HepG2 (cell line): ENCODE measurements around the gene IPPK. TPM values are rescaled to one million over a fixed set of nuclear protein-coding genes. Genes with fewer than 3 reads are reported as not detected.

Experiments
- ATAC-seq: fragments of 200-7000 bp; cut with Tn5 transposase; 3 replicates; pipeline ENCODE4 v1.9.1; 2020; ENCODE audit warnings: mild to moderate bottlenecking, moderate library complexity
- BruUV-seq: library from RNA; stranded (reverse); fragments of 400-500 nt; replicated peaks from 2 replicates; lab custom pipeline; 2021; lab: Mats Ljungman, UMichigan
- CTCF ChIA-PET: fragments of 300-600 bp; formaldehyde crosslinking; extraction: SDS; loops from one replicate; lab custom pipeline; 2021; ENCODE audit warnings: low total read pairs, inconsistent platforms, low intra/inter-chr PET ratio; lab: Yijun Ruan, JAX
- POLR2A ChIA-PET: fragments of 350-600 bp; sonication (Branson Sonifier 250); formaldehyde crosslinking; loops from one replicate; lab custom pipeline; 2020; ENCODE audit warnings: antibody characterized with exemption, inconsistent platforms; lab: Yijun Ruan, JAX
- DNase-seq: peaks from one replicate; pipeline ENCODE4 v3.0.0-alpha.2; 2015; ENCODE audit warnings: low spot score
- FAIRE-seq: peaks from 3 replicates; lab custom pipeline; 2011; peaks lifted over from hg19 to GRCh38; lab: Jason Lieb, UNC
- H2AFZ ChIP-seq: one replicate; pipeline ENCODE4 v1.6.1; 2011; ENCODE audit warnings: low read length, inconsistent platforms
- H3K27ac ChIP-seq: fragments of 300-600 bp; 3 replicates; pipeline ENCODE4 v1.8.0; 2011; ENCODE audit warnings: mixed run types, mild to moderate bottlenecking, mixed read lengths, low read length, inconsistent platforms; ENCODE audit not compliant: insufficient read depth; ENCODE audit errors: extremely low read length
- H3K27me3 ChIP-seq, 2 experiments: fragments of 200-600 bp in 1 of 2; 2 replicates in 1 of 2; 3 replicates in 1 of 2; pipeline versions ENCODE4 v1.6.0 to v1.8.0; 2011; ENCODE audit warnings: low read length in 2 of 2, mild to moderate bottlenecking in 2 of 2, moderate library complexity in 2 of 2, inconsistent platforms in 1 of 2; ENCODE audit not compliant: insufficient read depth in 2 of 2, control insufficient read depth in 1 of 2
- H3K36me3 ChIP-seq, 2 experiments: fragments of 200-600 bp in 1 of 2; replicated peaks in 1 of 2; 2 replicates in 1 of 2; 3 replicates in 1 of 2; pipeline versions ENCODE4 v1.5.1 to v1.8.0; 2011; ENCODE audit warnings: low read length in 2 of 2, inconsistent platforms in 1 of 2; ENCODE audit not compliant: insufficient read depth in 2 of 2, control insufficient read depth in 1 of 2
- H3K4me1 ChIP-seq: 2 replicates; pipeline ENCODE4 v1.5.1; 2012; ENCODE audit warnings: low read length, inconsistent platforms; ENCODE audit not compliant: insufficient read depth
- H3K4me2 ChIP-seq: 2 replicates; pipeline ENCODE4 v1.6.0; 2011; ENCODE audit warnings: low read depth, low read length, inconsistent platforms
- H3K4me3 ChIP-seq, 3 experiments: fragments of 200-600 bp in 1 of 3; sonication (generic), shearing (Covaris generic) in 1 of 3; replicated peaks in 1 of 3; 2 replicates each; pipeline ENCODE4 v1.5.1; 2011 to 2016; ENCODE audit warnings: low read length in 3 of 3, inconsistent platforms in 2 of 3, low read depth in 2 of 3, mild to moderate bottlenecking in 2 of 3, control low read depth in 1 of 3, mixed read lengths in 1 of 3; ENCODE audit not compliant: insufficient read depth in 1 of 3
- H3K79me2 ChIP-seq: one replicate; pipeline ENCODE4 v1.6.1; 2011; ENCODE audit warnings: low read length, inconsistent platforms; ENCODE audit not compliant: insufficient read depth
- H3K9ac ChIP-seq: 2 replicates; pipeline ENCODE4 v1.6.0; 2011; ENCODE audit warnings: mild to moderate bottlenecking, low read depth, low read length, inconsistent platforms; ENCODE audit not compliant: insufficient read depth
- H3K9me3 ChIP-seq: 2 replicates; pipeline ENCODE4 v1.5.1; 2012; ENCODE audit warnings: mild to moderate bottlenecking, low read length
- H4K20me1 ChIP-seq: 2 replicates; pipeline ENCODE4 v1.6.0; 2011; ENCODE audit warnings: inconsistent platforms, mild to moderate bottlenecking, low read length, moderate library complexity; ENCODE audit not compliant: insufficient read depth
- LCORL ChIP-seq, 2 experiments: fragments of 450-650 bp in 1 of 2; sonication (generic) in 1 of 2; formaldehyde crosslinking in 1 of 2; IDR thresholded peaks; 2 replicates each; pipeline versions ENCODE4 v1.5.0 to v1.6.1; 2017 to 2020; ENCODE audit warnings: antibody characterized with exemption in 1 of 2, missing genetic modification reagents in 1 of 2
- MAFK ChIP-seq, 2 experiments: IDR thresholded peaks in 1 of 2; conservative IDR thresholded peaks in 1 of 2; 2 replicates each; pipeline ENCODE4 v1.6.1; 2011; ENCODE audit warnings: improper control_type of control experiment in 2 of 2, low read length in 2 of 2
- POLR2A ChIP-seq, 2 experiments: IDR thresholded peaks; 2 replicates each; pipeline ENCODE4 v1.6.1; 2011; ENCODE audit warnings: low read depth in 2 of 2, low read length in 2 of 2, mild to moderate bottlenecking in 1 of 2, moderate library complexity in 1 of 2; ENCODE audit not compliant: insufficient read depth in 1 of 2
- RAD21 ChIP-seq: fragments of 450-650 bp; formaldehyde crosslinking; IDR thresholded peaks from 2 replicates; pipeline ENCODE4 v1.5.0; 2020; ENCODE audit warnings: mild to moderate bottlenecking
- ZNF44 ChIP-seq: sonication (generic); formaldehyde crosslinking; IDR thresholded peaks from 2 replicates; pipeline ENCODE4 v1.5.1; 2020; ENCODE audit warnings: mild to moderate bottlenecking, missing genetic modification reagents
- WGBS: methylation state at CpG from one replicate; pipeline ENCODE4 v1.1.6; 2017; ENCODE audit warnings: low lambda C conversion rate; 5-methylcytosine and 5-hydroxymethylcytosine counted together
- in situ Hi-C: cut with HindIII; loops from 2 replicates; pipeline ENCODE4 v1.10.0; 2017; ENCODE audit warnings: low pct_unique_long_range_greater_than_20kb; ENCODE audit not compliant: extremely low pct_ligation_motif_present
- intact Hi-C: fragments of 100-400 bp; cut with micrococcal nuclease; formaldehyde crosslinking; loops from one replicate; pipeline ENCODE4 v1.10.0; 2022; ENCODE audit not compliant: unreplicated experiment
- polyA plus RNA-seq, 8 experiments: library from polyadenylated mRNA; depleted of rRNA in 3 of 8; stranded (reverse) in 7 of 8; unstranded in 1 of 8; fragments of >200 nt; fragmentation: Illumina TruSeq in 4 of 8; extraction: Trizol in 4 of 8; gene quantifications; 2 replicates each; pipeline versions ENCODE4 v1.2.1 to v1.2.3, GENCODE V29; 2011 to 2016; ENCODE audit warnings: low read depth in 4 of 8, missing spikeins in 1 of 8, mixed read lengths in 1 of 8; ENCODE audit not compliant: insufficient read depth in 1 of 8
- total RNA-seq, 5 experiments: library from RNA; depleted of rRNA; stranded (reverse); fragments of >200 nt; fragmentation: Illumina TruSeq; extraction: Trizol; gene quantifications; 2 replicates each; pipeline ENCODE4 v1.2.3, GENCODE V29; 2016; ENCODE audit warnings: low read depth in 1 of 5

Gene IPPK
- total and polyA plus RNA-seq, 2 of the 13 experiments (the other 11 are each of a cell fraction or from before 2014, with no cell fraction given) = 9.9 to 14.1 TPM

DNA sequence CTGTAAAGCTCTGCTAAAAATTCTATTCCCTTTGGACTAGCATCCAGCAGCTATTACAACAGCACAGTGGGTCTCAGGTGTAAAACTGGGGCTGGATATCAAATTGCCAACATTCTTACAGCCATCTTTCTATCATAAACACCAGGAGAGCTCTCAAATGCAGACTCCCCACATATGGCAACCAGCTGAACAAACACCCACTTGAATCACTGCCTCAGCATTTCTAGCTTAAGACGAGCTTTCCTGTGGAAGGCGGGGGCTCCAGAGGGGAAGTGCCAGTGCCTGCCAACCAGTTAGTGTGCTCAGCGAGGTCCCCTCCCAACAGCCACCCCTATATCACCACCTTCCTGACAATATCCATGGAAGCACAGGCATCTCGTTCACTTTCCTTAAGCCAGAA, 62.2 kb downstream of the IPPK start:
- 80% methylated on average over 1 of the region's 4 CpGs for WGBS
- H3K36me3 ChIP-seq = 0 out of 5 replicates have a peak, but pooled peaks cover 0 to 6% of the 10 kb centered on the region in 2 experiments
- ChIA-PET POLR2A (interaction anchor here (1.4 kb wide), 1 partner anchor 9 kb away, joined by 5 read pairs; no protein-coding TSS in a partner anchor), CTCF (no interaction called here)
- FAIRE-seq = no peak
- H2AFZ ChIP-seq = no peak overlapping the region
- intact Hi-C loops (no loop called here), in situ Hi-C loops (no loop called here)
- no peak overlapping the region for H3K4me3 ChIP-seq
- no peaks in the 10 kb centered on the region for H4K20me1 ChIP-seq
- H3K79me2 ChIP-seq = no peaks in the 10 kb centered on the region
- H3K27ac ChIP-seq = no peak overlapping the region
- BruUV-seq = no TSS peak
- no peaks in the 10 kb centered on the region for H3K27me3 ChIP-seq
- H3K4me2 ChIP-seq = no peak overlapping the region
- no peak for ATAC-seq
- DNase-seq = no peak
- no peak overlapping the region for H3K9ac ChIP-seq
- peaks cover 37% of the 10 kb centered on the region for H3K4me1 ChIP-seq
- H3K9me3 ChIP-seq = no peaks in the 10 kb centered on the region
- TF ChIP-seq POLR2A (IDR thresholded peaks at IDR 0.05; ENCODE audit: insufficient read depth in 1 of 2, low read depth in 2 of 2, low read length in 2 of 2) = no peak
- TF ChIP-seq MAFK (conservative IDR thresholded peaks at IDR 0.05 in 1 of 2, IDR thresholded peaks at IDR 0.05 in 1 of 2; ENCODE audit: low read length in 2 of 2) = 0 out of 4 replicates have a peak, but pooled peaks of 1 of the 2 experiments have one; percentile 4
- TF ChIP-seq ZNF44 (CRISPR knock-in tag) = no peak
- TF ChIP-seq, all 625 proteins: peak for 1

DNA sequence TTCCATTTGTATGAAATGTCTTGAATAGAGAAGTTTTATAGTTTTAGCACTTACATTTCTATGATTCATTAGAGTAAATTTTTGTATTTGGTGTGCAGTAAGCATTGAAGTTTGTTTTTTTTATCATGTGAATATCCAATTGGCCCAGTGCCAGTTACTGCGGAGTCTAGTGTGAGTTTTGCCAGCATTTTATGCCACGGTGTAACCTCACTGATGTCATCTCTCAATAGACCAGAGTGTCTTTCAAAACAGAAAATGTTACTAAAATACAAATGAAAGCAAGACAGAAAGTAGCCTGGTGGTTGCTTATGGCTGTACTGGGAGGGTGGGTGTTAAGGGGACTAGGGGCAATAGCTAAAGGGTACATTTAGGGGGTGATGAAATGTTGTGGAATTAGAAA, 62.8 kb downstream of the IPPK start:
- peaks cover 40% of the 10 kb centered on the region for H3K4me1 ChIP-seq
- no peak overlapping the region for H2AFZ ChIP-seq
- BruUV-seq = no TSS peak
- intact Hi-C loops = no loop called here
- CTCF ChIA-PET = no interaction called here
- 90% methylated on average over 2 of the region's 2 CpGs for WGBS
- no peaks in the 10 kb centered on the region for H3K27me3 ChIP-seq
- H3K4me2 ChIP-seq = no peak overlapping the region
- 0 out of 5 replicates have a peak, but pooled peaks cover 0 to 3% of the 10 kb centered on the region in 2 experiments for H3K36me3 ChIP-seq
- H3K9ac ChIP-seq = no peak overlapping the region
- POLR2A ChIA-PET = interaction anchor here (1.4 kb wide), 1 partner anchor 10 kb away, joined by 5 read pairs; no protein-coding TSS in a partner anchor
- in situ Hi-C loops = no loop called here
- no peaks in the 10 kb centered on the region for H4K20me1 ChIP-seq
- H3K27ac ChIP-seq = no peak overlapping the region
- no peak for ATAC-seq
- H3K79me2 ChIP-seq = no peaks in the 10 kb centered on the region
- H3K9me3 ChIP-seq = no peaks in the 10 kb centered on the region
- no peak for DNase-seq
- no peak for FAIRE-seq
- no peak overlapping the region for H3K4me3 ChIP-seq
- TF ChIP-seq LCORL (IDR thresholded peaks at IDR 0.05) (0 out of 2 replicates have a peak, but pooled peaks have one; percentile 9), LCORL (CRISPR knock-in tag; IDR thresholded peaks at IDR 0.05) (no peak), RAD21 (no peak)
- TF ChIP-seq, all 625 proteins: peak for 1
